Measurements from ENCODE around the gene GPR65. TPM values are rescaled to one million over a fixed set of nuclear protein-coding genes. Genes with fewer than 3 reads are reported as not detected.

The GPR65 gene
- total RNA-seq, 1 donor from 2014 or later: 0.54 TPM

- no peak for FAIRE-seq
- no peak overlapping the region for H3K9ac ChIP-seq (ENCODE audit: low read length)
- no peak overlapping the region for H3K27ac ChIP-seq (ENCODE audit: low read depth, low read length)
- H3K4me2 ChIP-seq (ENCODE audit: low read length): no peak overlapping the region
- H3K79me2 ChIP-seq (ENCODE audit: insufficient read depth, low read length): no peaks in the 10 kb centered on the region
- Mint-ChIP-seq H3K27me3 (ENCODE audit: low read depth, unreplicated experiment) (no peaks in the 10 kb centered on the region), H3K4me1 (ENCODE audit: low read depth, unreplicated experiment) (no peaks in the 10 kb centered on the region), H3K4me3 (ENCODE audit: unreplicated experiment) (no peak overlapping the region), H3K9me3 (ENCODE audit: unreplicated experiment) (peaks cover 3% of the 10 kb centered on the region), H3K36me3 (ENCODE audit: low read depth, unreplicated experiment) (peaks cover 4% of the 10 kb centered on the region), H3K27ac (ENCODE audit: unreplicated experiment) (no peak overlapping the region)
- no peak overlapping the region for H3K4me3 ChIP-seq (ENCODE audit: insufficient read depth, low read depth, low read length)
- no peaks in the 10 kb centered on the region for H3K27me3 ChIP-seq (ENCODE audit: insufficient read depth, low read length)
- TF ChIP-seq CTCF (IDR thresholded peaks at IDR 0.05; ENCODE audit: insufficient read depth, low read depth, low read length) (no peak), EZH2 (IDR thresholded peaks at IDR 0.05; ENCODE audit: insufficient read depth, low read length) (no peak)
- no peak overlapping the region for H2AFZ ChIP-seq (ENCODE audit: low read depth, low read length)
- no peaks in the 10 kb centered on the region for H3K9me3 ChIP-seq (ENCODE audit: insufficient read depth, low read depth, low read length)
- no peak for DNase-seq (ENCODE audit: low read depth)
- H3K36me3 ChIP-seq (ENCODE audit: insufficient read depth, low read length): no peaks in the 10 kb centered on the region
- no peaks in the 10 kb centered on the region for H4K20me1 ChIP-seq (ENCODE audit: insufficient read depth, low read length)
- no peaks in the 10 kb centered on the region for H3K4me1 ChIP-seq (ENCODE audit: insufficient read depth, low read length)
Observed at GRCh38 chr14:87967496-87967895, 37.4 kb upstream of the GPR65 start.

- no peaks in the 10 kb centered on the region for H3K79me2 ChIP-seq (ENCODE audit: insufficient read depth, low read length)
- no peaks in the 10 kb centered on the region for H3K27me3 ChIP-seq (ENCODE audit: insufficient read depth, low read length)
- H4K20me1 ChIP-seq (ENCODE audit: insufficient read depth, low read length): no peaks in the 10 kb centered on the region
- H2AFZ ChIP-seq (ENCODE audit: low read depth, low read length): no peak overlapping the region
- Mint-ChIP-seq H3K4me1 (ENCODE audit: low read depth, unreplicated experiment) (peaks cover 4% of the 10 kb centered on the region), H3K27ac (ENCODE audit: unreplicated experiment) (no peak overlapping the region), H3K27me3 (ENCODE audit: low read depth, unreplicated experiment) (no peaks in the 10 kb centered on the region), H3K4me3 (ENCODE audit: unreplicated experiment) (no peak overlapping the region), H3K9me3 (ENCODE audit: unreplicated experiment) (no peaks in the 10 kb centered on the region), H3K36me3 (ENCODE audit: low read depth, unreplicated experiment) (no peaks in the 10 kb centered on the region)
- H3K9me3 ChIP-seq (ENCODE audit: insufficient read depth, low read depth, low read length): no peaks in the 10 kb centered on the region
- H3K27ac ChIP-seq (ENCODE audit: low read depth, low read length): no peak overlapping the region
- TF ChIP-seq EZH2 (IDR thresholded peaks at IDR 0.05; ENCODE audit: insufficient read depth, low read length) (no peak), CTCF (IDR thresholded peaks at IDR 0.05; ENCODE audit: insufficient read depth, low read depth, low read length) (no peak)
- no peak overlapping the region for H3K9ac ChIP-seq (ENCODE audit: low read length)
- H3K36me3 ChIP-seq (ENCODE audit: insufficient read depth, low read length): no peaks in the 10 kb centered on the region
- no peak for DNase-seq (ENCODE audit: low read depth)
- H3K4me1 ChIP-seq (ENCODE audit: insufficient read depth, low read length): no peaks in the 10 kb centered on the region
- H3K4me2 ChIP-seq (ENCODE audit: low read length): no peak overlapping the region
- no peak for FAIRE-seq
- H3K4me3 ChIP-seq (ENCODE audit: insufficient read depth, low read depth, low read length): no peak overlapping the region
Observed at GRCh38 chr14:87971010-87971409, 33.9 kb upstream of the GPR65 start.

- no peaks in the 10 kb centered on the region for H3K4me1 ChIP-seq (ENCODE audit: insufficient read depth, low read length)
- TF ChIP-seq EZH2 (IDR thresholded peaks at IDR 0.05; ENCODE audit: insufficient read depth, low read length): no peak
- TF ChIP-seq CTCF (IDR thresholded peaks at IDR 0.05; ENCODE audit: insufficient read depth, low read depth, low read length): no peak
- no peaks in the 10 kb centered on the region for H3K36me3 ChIP-seq (ENCODE audit: insufficient read depth, low read length)
- no peak overlapping the region for H3K27ac Mint-ChIP-seq (ENCODE audit: unreplicated experiment)
- peaks cover 1% of the 10 kb centered on the region for H3K36me3 Mint-ChIP-seq (ENCODE audit: low read depth, unreplicated experiment)
- H3K9ac ChIP-seq (ENCODE audit: low read length): no peak overlapping the region
- H3K4me3 ChIP-seq (ENCODE audit: insufficient read depth, low read depth, low read length): no peak overlapping the region
- no peaks in the 10 kb centered on the region for H3K9me3 Mint-ChIP-seq (ENCODE audit: unreplicated experiment)
- no peaks in the 10 kb centered on the region for H4K20me1 ChIP-seq (ENCODE audit: insufficient read depth, low read length)
- no peaks in the 10 kb centered on the region for H3K27me3 ChIP-seq (ENCODE audit: insufficient read depth, low read length)
- peaks cover 4% of the 10 kb centered on the region for H3K4me1 Mint-ChIP-seq (ENCODE audit: low read depth, unreplicated experiment)
- no peaks in the 10 kb centered on the region for H3K27me3 Mint-ChIP-seq (ENCODE audit: low read depth, unreplicated experiment)
- FAIRE-seq: no peak
- H3K79me2 ChIP-seq (ENCODE audit: insufficient read depth, low read length): no peaks in the 10 kb centered on the region
- DNase-seq (ENCODE audit: low read depth): no peak
- no peak overlapping the region for H2AFZ ChIP-seq (ENCODE audit: low read depth, low read length)
- no peak overlapping the region for H3K4me3 Mint-ChIP-seq (ENCODE audit: unreplicated experiment)
- no peak overlapping the region for H3K4me2 ChIP-seq (ENCODE audit: low read length)
- H3K9me3 ChIP-seq (ENCODE audit: insufficient read depth, low read depth, low read length): no peaks in the 10 kb centered on the region
- no peak overlapping the region for H3K27ac ChIP-seq (ENCODE audit: low read depth, low read length)
Observed at GRCh38 chr14:87975636-87976035, 29.3 kb upstream of the GPR65 start.
